Adrenal gland (tissue), 12 donors: ENCODE results near the gene GAK. TPM values are rescaled to one million over a fixed set of nuclear protein-coding genes. Genes with fewer than 3 reads are reported as not detected.

ENCODE experiments used
- DNase-seq, 7 donors: peaks; one replicate each; pipeline ENCODE4 v3.0.0-alpha.2; 2019 to 2020
- H3K27ac ChIP-seq, 5 donors: fragments of 200-600 bp; sonication (generic) in 4 of 5; 1 replicate in 3 of 5; 2 replicates in 2 of 5; pipeline versions ENCODE4 v1.5.1 to v1.8.0; 2016 to 2020; ENCODE audit warnings: mild to moderate bottlenecking in 1 of 5
- H3K27me3 ChIP-seq: fragments of 200-600 bp; 2 replicates; pipeline ENCODE4 v1.8.0; 2021
- H3K36me3 ChIP-seq, 2 donors: fragments of 200-600 bp; replicated peaks in 1 of 2; 1 replicate in 1 of 2; 2 replicates in 1 of 2; pipeline versions ENCODE4 v1.5.1 to v1.8.0; 2018 to 2022
- H3K4me1 ChIP-seq, 2 donors: fragments of 200-600 bp; replicated peaks in 1 of 2; 1 replicate in 1 of 2; 2 replicates in 1 of 2; pipeline versions ENCODE4 v1.5.1 to v1.8.0; 2018 to 2021
- H3K4me3 ChIP-seq, 4 donors: fragments of 200-600 bp; sonication (generic) in 3 of 4; one replicate each; pipeline ENCODE4 v1.5.1; 2016 to 2018
- H3K9me3 ChIP-seq, 3 donors: fragments of 200-600 bp; sonication (generic) in 1 of 3; replicated peaks in 1 of 3; 1 replicate in 2 of 3; 2 replicates in 1 of 3; pipeline versions ENCODE4 v1.5.1 to v1.8.0; 2016 to 2021
- POLR2A ChIP-seq, 2 donors: fragments of 450-650 bp; IDR thresholded peaks; one replicate each; pipeline ENCODE4 v1.6.1; 2017; ENCODE audit warnings: antibody characterized with exemption in 2 of 2, mild to moderate bottlenecking in 2 of 2, moderate library complexity in 1 of 2
- whole genome bisulfite sequencing, 4 donors: extraction: QIAGEN DNeasy Blood & Tissue Kit in 2 of 4; methylation state at CpG; one replicate each; pipeline versions ENCODE4 v1.1.5 to v1.1.7; 2013 to 2017; 5-methylcytosine and 5-hydroxymethylcytosine counted together
- intact Hi-C, 2 donors: fragments of 100-400 bp; cut with DNase I; formaldehyde crosslinking; loops; one replicate each; pipeline versions ENCODE4 v1.14.1 to v1.15.0; 2022 to 2023
- polyA plus RNA-seq, 3 donors: library from polyadenylated mRNA; stranded (reverse); fragments of 200-250 nt in 2 of 3; fragments of 350-450 nt in 1 of 3; fragmentation: Illumina TruSeq in 1 of 3; extraction: RNeasy Lipid Tissue Mini Kit (QIAGEN cat#74804) in 1 of 3; gene quantifications; one replicate each; pipeline ENCODE4 v1.2.3, GENCODE V29; 2013 to 2014
- total RNA-seq, 9 donors: library from RNA; depleted of rRNA in 4 of 9; stranded (reverse); fragments of >200 nt in 4 of 9; fragments of 120-200 nt in 1 of 9; fragmentation: NEBNext Ultra II Directional in 1 of 9; extraction: Animal tissue kit (Norgen Biotek cat#: 25700) in 1 of 9; gene quantifications; one replicate each; pipeline versions ENCODE4 v1.1.0 to v1.2.4, GENCODE V29; 2013 to 2023
- TF ChIP-seq, protein P1 (sequence below), 6 experiments: fragments of 450-650 bp in 4 of 6; fragments of 200-600 bp in 2 of 6; sonication (generic) in 1 of 6; IDR thresholded peaks; 1 replicate in 5 of 6; 2 replicates in 1 of 6; pipeline versions ENCODE4 v1.5.1 to v1.8.0; 2016 to 2021; ENCODE audit warnings: antibody characterized with exemption in 6 of 6, mild to moderate bottlenecking in 2 of 6, moderate library complexity in 1 of 6
- donor health status: healthy with polysubstance abuse.
- donor health status: Bipolar disorder and iron deficiency.
- donor health status: DM: yes; HTN: yes; CAD: no.
- donor health status: DM: no; HTN: no; CAD: no.
- donor health status: DM: no; HTN: no; CAD: no.
- donor health status: DM: yes; HTN: yes; CAD: no.

Gene GAK
- total and polyA plus RNA-seq, 12 donors = 39.0 to 381 (median 132) TPM

DNA sequence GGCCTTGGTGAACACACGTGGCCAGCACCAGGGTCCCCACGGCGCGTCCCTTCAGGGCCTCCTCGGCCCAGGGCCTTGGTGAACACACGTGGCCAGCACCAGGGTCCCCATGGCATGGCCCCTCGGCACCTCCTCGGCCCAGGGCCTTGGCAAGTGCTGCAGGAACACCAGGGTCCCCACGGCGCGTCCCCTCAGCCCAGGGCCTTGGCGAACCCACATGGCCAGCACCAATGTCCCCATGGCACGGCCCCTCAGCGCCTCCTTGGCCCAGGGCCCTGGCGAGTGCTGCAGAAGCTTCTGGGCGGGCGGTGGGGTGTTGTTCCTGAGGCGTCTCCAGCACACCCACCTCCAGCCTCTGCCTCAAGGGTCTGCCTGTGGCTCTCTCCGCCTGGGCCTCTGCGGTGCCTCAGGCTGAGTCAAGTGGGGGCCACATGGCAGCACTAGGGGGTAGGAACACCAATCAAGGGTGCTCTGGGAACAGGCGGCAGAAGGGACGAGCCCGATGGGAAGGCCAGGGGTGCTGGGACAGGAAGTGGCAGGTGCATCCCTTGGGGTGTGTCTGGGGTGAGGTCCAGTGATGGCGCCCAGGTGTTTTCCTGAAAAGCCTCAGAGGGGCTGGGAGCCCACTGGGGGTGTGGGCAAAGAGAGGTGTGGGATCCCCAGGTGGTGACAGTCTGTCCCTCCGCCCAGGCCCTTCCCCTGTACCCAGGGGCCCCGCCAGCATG is 64.4 kb downstream of the GAK start:
- H3K27me3 ChIP-seq = no peaks in the 10 kb centered on the region
- DNase-seq = no peak
- intact Hi-C loops = no loop called here
- H3K4me1 ChIP-seq = no peaks in the 10 kb centered on the region
- no peak for TF ChIP-seq POLR2A (IDR thresholded peaks at IDR 0.05)
- TF ChIP-seq, protein P1, sequence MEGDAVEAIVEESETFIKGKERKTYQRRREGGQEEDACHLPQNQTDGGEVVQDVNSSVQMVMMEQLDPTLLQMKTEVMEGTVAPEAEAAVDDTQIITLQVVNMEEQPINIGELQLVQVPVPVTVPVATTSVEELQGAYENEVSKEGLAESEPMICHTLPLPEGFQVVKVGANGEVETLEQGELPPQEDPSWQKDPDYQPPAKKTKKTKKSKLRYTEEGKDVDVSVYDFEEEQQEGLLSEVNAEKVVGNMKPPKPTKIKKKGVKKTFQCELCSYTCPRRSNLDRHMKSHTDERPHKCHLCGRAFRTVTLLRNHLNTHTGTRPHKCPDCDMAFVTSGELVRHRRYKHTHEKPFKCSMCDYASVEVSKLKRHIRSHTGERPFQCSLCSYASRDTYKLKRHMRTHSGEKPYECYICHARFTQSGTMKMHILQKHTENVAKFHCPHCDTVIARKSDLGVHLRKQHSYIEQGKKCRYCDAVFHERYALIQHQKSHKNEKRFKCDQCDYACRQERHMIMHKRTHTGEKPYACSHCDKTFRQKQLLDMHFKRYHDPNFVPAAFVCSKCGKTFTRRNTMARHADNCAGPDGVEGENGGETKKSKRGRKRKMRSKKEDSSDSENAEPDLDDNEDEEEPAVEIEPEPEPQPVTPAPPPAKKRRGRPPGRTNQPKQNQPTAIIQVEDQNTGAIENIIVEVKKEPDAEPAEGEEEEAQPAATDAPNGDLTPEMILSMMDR (IDR thresholded peaks at IDR 0.05) = no peak
- no peak overlapping the region for H3K4me3 ChIP-seq
- H3K9me3 ChIP-seq = no peaks in the 10 kb centered on the region
- H3K36me3 ChIP-seq = peaks cover 0 to 67% of the 10 kb centered on the region in 2 donors
- H3K27ac ChIP-seq = no peak overlapping the region
- WGBS, 4 donors = 89 to 92% (median 91%) methylated on average over 8 to 26 of the region's 26 CpGs

DNA sequence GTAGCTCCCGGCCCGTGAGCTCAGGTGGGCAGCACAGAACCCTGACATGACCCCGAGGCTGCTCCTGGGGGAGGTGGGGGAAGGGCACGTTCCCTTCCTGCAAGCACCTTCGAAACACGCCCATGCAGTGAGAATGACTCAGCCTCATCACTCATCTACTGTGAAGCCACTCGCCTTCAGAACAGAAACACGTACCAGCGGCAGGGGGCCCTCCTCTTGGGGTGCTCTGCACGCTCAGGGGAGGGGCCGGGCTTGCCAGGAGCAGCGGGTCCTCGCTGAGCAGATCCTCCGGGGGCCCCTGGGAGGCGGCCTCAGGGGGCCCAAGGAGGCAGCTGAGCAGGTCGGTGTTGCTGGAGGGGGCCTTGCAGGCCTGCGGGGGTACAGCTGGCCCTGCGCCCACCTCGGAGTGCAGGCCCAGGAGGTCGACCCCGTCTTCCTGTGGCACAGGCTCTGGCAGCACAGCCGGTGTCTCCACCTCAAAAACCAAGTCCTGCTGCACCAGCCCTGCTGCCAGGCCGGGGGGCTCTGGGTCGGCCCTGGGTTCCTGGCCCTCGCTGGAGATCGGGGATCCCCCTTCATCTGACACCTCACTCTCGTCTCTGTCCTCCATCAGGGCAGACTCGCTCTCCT is 65.2 kb downstream of the GAK start:
- no peaks in the 10 kb centered on the region for H3K27me3 ChIP-seq
- intact Hi-C loops = no loop called here
- H3K27ac ChIP-seq = no peak overlapping the region
- no peak overlapping the region for H3K4me3 ChIP-seq
- TF ChIP-seq POLR2A (IDR thresholded peaks at IDR 0.05) = no peak
- DNase-seq = peak in 1 of 7 donors; percentile 19
- H3K36me3 ChIP-seq = peaks cover 0 to 71% of the 10 kb centered on the region in 2 donors
- WGBS, 4 donors = 74 to 83% (median 77%) methylated on average over 16 to 28 of the region's 28 CpGs
- no peaks in the 10 kb centered on the region for H3K4me1 ChIP-seq
- no peaks in the 10 kb centered on the region for H3K9me3 ChIP-seq

DNA sequence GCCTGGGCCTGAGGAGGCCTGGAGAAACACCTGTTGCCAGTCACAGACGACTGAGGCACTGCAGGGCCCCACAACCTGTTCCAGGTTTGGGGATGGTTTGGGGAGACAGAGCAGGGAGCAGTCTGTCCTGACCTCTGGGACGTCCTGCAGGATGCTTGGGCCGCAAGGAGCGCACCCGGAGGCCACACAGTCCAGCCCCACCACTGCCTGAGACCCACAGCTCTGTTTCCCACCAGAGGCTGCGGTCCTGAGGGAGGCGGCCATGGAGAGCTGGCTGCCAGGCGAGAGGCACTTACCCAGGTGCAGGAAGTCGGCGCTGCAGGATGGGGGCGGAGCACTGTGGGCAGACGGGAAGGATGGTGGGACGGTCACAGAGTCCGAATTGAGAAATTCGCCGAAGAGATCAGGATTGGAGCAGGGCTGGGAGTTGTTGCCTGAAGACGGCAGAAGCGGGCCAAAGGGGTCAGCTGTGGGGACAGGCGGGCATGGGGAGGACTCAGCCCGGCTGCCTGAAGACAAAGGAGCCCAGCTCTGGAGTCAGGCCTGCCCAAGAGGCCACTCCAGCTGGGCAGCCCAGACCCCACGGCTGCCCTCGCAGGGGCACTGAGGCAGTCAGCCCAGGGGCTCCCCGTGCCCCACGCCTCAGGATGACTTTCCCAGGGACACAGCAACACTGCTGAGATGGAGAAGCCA is 65.9 kb downstream of the GAK start:
- no peak overlapping the region for H3K4me3 ChIP-seq
- no peaks in the 10 kb centered on the region for H3K4me1 ChIP-seq
- no peaks in the 10 kb centered on the region for H3K9me3 ChIP-seq
- intact Hi-C loops = no loop called here
- H3K36me3 ChIP-seq = peaks cover 0 to 77% of the 10 kb centered on the region in 2 donors
- no peak overlapping the region for H3K27ac ChIP-seq
- H3K27me3 ChIP-seq = no peaks in the 10 kb centered on the region
- no peak for TF ChIP-seq POLR2A (IDR thresholded peaks at IDR 0.05)
- TF ChIP-seq, protein P1 (IDR thresholded peaks at IDR 0.05) = no peak
- DNase-seq = no peak
- WGBS, 4 donors = 92 to 96% (median 94%) methylated on average over 18 to 24 of the region's 24 CpGs

DNA sequence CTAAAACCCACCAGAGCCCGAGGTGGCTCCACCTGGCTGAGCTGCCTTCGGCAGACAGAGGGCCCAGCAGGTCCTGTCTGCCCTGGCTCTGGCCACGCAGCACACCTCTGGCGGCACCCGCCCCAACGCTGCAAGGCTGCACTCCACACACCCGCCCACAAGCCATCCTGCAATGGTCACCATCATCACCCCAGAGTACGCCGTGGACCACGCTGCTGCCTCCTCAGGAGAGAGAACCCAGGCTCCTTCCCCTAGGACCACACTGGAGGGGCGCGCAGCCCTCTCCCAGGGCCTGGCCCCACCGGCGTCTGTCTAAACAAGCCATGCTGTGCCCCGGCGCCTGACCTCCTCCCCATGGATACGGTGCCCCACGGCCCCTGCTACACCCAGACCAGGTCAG is 66.5 kb downstream of the GAK start:
- intact Hi-C loops = no loop called here
- Histone ChIP-seq H3K36me3 (peaks cover 0 to 77% of the 10 kb centered on the region in 2 donors), H3K4me1 (no peaks in the 10 kb centered on the region), H3K9me3 (no peaks in the 10 kb centered on the region), H3K4me3 (no peak overlapping the region), H3K27me3 (no peaks in the 10 kb centered on the region), H3K27ac (no peak overlapping the region)
- no peak for DNase-seq
- WGBS, 4 donors = 90 to 97% (median 94%) methylated on average over 9 to 18 of the region's 18 CpGs
- TF ChIP-seq, protein P1 (IDR thresholded peaks at IDR 0.05) = no peak
- no peak for TF ChIP-seq POLR2A (IDR thresholded peaks at IDR 0.05)
